K562 (cell line): Measurements from ENCODE around the gene MOB1B. TPM values are rescaled to one million over a fixed set of nuclear protein-coding genes. Genes with fewer than 3 reads are reported as not detected.
A peak's percentile ranks its signal among the peaks of the same experiment; 100 is the strongest.

Source experiments
- CHD1 ChIP-seq: fragments of 200-600 bp; sonication (generic); IDR thresholded peaks from one replicate; pipeline ENCODE4 v1.6.1; 2012; ENCODE audit warnings: mild to moderate bottlenecking, moderate library complexity, low read length, inconsistent platforms
- FOXK1 ChIP-seq: sonication (generic); formaldehyde crosslinking; IDR thresholded peaks from 2 replicates; pipeline ENCODE4 v1.8.0; 2022; ENCODE audit warnings: missing genetic modification reagents, mild to moderate bottlenecking, borderline replicate concordance
- HDAC8 ChIP-seq: fragments of 450-650 bp; IDR thresholded peaks from 2 replicates; pipeline ENCODE4 v1.6.1; 2016; ENCODE audit warnings: mild to moderate bottlenecking, missing genetic modification characterization, moderate library complexity, missing compliant biosample characterization
- HNRNPLL ChIP-seq: fragments of 200-400 bp; formaldehyde crosslinking; IDR thresholded peaks from 2 replicates; pipeline ENCODE4 v1.6.1; 2017; ENCODE audit warnings: low read length, low read depth, mild to moderate bottlenecking; ENCODE audit not compliant: poor library complexity, severe bottlenecking
- HSF4 ChIP-seq: fragments of 250-450 bp; sonication (Bioruptor Pico); IDR thresholded peaks from 2 replicates; pipeline ENCODE4 v2.1.2; 2022; ENCODE audit warnings: mild to moderate bottlenecking, moderate library complexity, borderline replicate concordance
- NEUROD1 ChIP-seq: fragments of 150-350 bp; IDR thresholded peaks from 2 replicates; pipeline ENCODE4 v1.6.1; 2014; ENCODE audit warnings: borderline replicate concordance, low read length, low read depth; ENCODE audit not compliant: partially characterized antibody
- NFATC3 ChIP-seq: fragments of 450-650 bp; IDR thresholded peaks from 2 replicates; pipeline ENCODE4 v1.6.1; 2017; ENCODE audit warnings: mild to moderate bottlenecking
- PPARD ChIP-seq: fragments of 250-450 bp; sonication (Bioruptor Pico); IDR thresholded peaks from 2 replicates; pipeline ENCODE4 v1.8.0; 2022; ENCODE audit warnings: inconsistent platforms, mild to moderate bottlenecking, moderate library complexity
- SIN3A ChIP-seq, 2 experiments: fragments of 150-350 bp in 1 of 2; IDR thresholded peaks; 2 replicates each; pipeline ENCODE4 v1.6.1; 2011 to 2016; ENCODE audit warnings: borderline replicate concordance in 2 of 2, low read depth in 2 of 2, low read length in 2 of 2, mild to moderate bottlenecking in 2 of 2, moderate library complexity in 2 of 2; ENCODE audit not compliant: control insufficient read depth in 1 of 2
- SMAD2 ChIP-seq: fragments of 150-350 bp; IDR thresholded peaks from 2 replicates; pipeline ENCODE4 v1.6.1; 2014; ENCODE audit warnings: low read depth, mild to moderate bottlenecking, low read length
- TAF1 ChIP-seq: IDR thresholded peaks from 2 replicates; pipeline ENCODE4 v1.6.1; 2011; ENCODE audit warnings: mild to moderate bottlenecking, low read length, moderate library complexity; ENCODE audit not compliant: insufficient read depth, control insufficient read depth, severe bottlenecking; ENCODE audit errors: extremely low read depth
- TAL1 ChIP-seq: fragments of 450-650 bp; IDR thresholded peaks from 2 replicates; pipeline ENCODE4 v1.6.1; 2016; ENCODE audit warnings: mild to moderate bottlenecking
- TEAD2 ChIP-seq: fragments of 450-650 bp; IDR thresholded peaks from 2 replicates; pipeline ENCODE4 v1.6.1; 2016; ENCODE audit warnings: missing genetic modification characterization, control low read depth, missing compliant biosample characterization
- XRCC5 ChIP-seq: fragments of 200-400 bp; formaldehyde crosslinking; IDR thresholded peaks from 2 replicates; pipeline ENCODE4 v1.6.1; 2017; ENCODE audit warnings: low read depth, mild to moderate bottlenecking, low read length
- YBX1 ChIP-seq: fragments of 450-650 bp; IDR thresholded peaks from 2 replicates; pipeline ENCODE4 v1.7.1; 2016; ENCODE audit warnings: mild to moderate bottlenecking
- ZBTB17 ChIP-seq: fragments of 450-650 bp; formaldehyde crosslinking; IDR thresholded peaks from 2 replicates; pipeline ENCODE4 v1.4.0; 2020; ENCODE audit warnings: mild to moderate bottlenecking
- ZBTB7A ChIP-seq: IDR thresholded peaks from 2 replicates; pipeline ENCODE4 v1.6.1; 2011; ENCODE audit warnings: low read depth, mild to moderate bottlenecking, low read length, moderate library complexity, borderline replicate concordance; ENCODE audit not compliant: control insufficient read depth
- ZFP36 ChIP-seq: fragments of 150-350 bp; IDR thresholded peaks from 2 replicates; pipeline ENCODE4 v1.6.1; 2018; ENCODE audit warnings: low read length, low read depth; ENCODE audit not compliant: partially characterized antibody
- ZFX ChIP-seq: sonication (generic); formaldehyde crosslinking; IDR thresholded peaks from 2 replicates; pipeline ENCODE4 v1.8.0; 2022; ENCODE audit warnings: mild to moderate bottlenecking, missing genetic modification reagents, moderate library complexity
- ZNF174 ChIP-seq: fragments of 250-450 bp; sonication (Bioruptor Pico); IDR thresholded peaks from 2 replicates; pipeline ENCODE4 v1.4.0; 2020; ENCODE audit warnings: mild to moderate bottlenecking
- ZNF431 ChIP-seq: sonication (generic); formaldehyde crosslinking; IDR thresholded peaks from 2 replicates; pipeline ENCODE4 v1.8.0; 2022; ENCODE audit warnings: mild to moderate bottlenecking, missing genetic modification reagents
- ZNF507 ChIP-seq: conservative IDR thresholded peaks from 2 replicates; pipeline ENCODE4 v1.6.1; 2017; ENCODE audit warnings: missing genetic modification characterization, missing compliant biosample characterization
- polyA plus RNA-seq, 8 experiments: library from polyadenylated mRNA; depleted of rRNA in 4 of 8; stranded (reverse) in 5 of 8; unstranded in 3 of 8; fragments of >200 nt; fragmentation: Nextera tagmentation in 2 of 8; fragmentation: Illumina TruSeq in 1 of 8; extraction: Ambion mirVana in 2 of 8; extraction: Trizol in 1 of 8; gene quantifications; 2 replicates each; pipeline versions ENCODE4 v1.2.1 to v1.2.3, GENCODE V29; 2011 to 2014; ENCODE audit warnings: inconsistent platforms in 1 of 8, missing spikeins in 1 of 8
- total RNA-seq, 7 experiments: library from RNA; depleted of rRNA in 6 of 7; stranded (reverse); fragments of >200 nt in 6 of 7; fragmentation: Illumina TruSeq in 2 of 7; extraction: Trizol in 2 of 7; gene quantifications; 2 replicates each; pipeline versions ENCODE4 v1.2.1 to v1.2.3, GENCODE V29; 2011 to 2021; ENCODE audit warnings: low replicate concordance in 1 of 7
- TF ChIP-seq, protein P1 (sequence below): sonication (generic); formaldehyde crosslinking; IDR thresholded peaks from 2 replicates; pipeline ENCODE4 v1.9.0; 2022; ENCODE audit warnings: mild to moderate bottlenecking, missing genetic modification reagents
- TF ChIP-seq, protein P2 (sequence below): fragments of 150-350 bp; IDR thresholded peaks from 2 replicates; pipeline ENCODE4 v1.6.1; 2014; ENCODE audit warnings: low read depth, mild to moderate bottlenecking, low read length, borderline replicate concordance
- TF ChIP-seq, protein P3 (sequence below): IDR thresholded peaks from 2 replicates; pipeline ENCODE4 v1.6.1; 2016; ENCODE audit warnings: missing genetic modification characterization, missing compliant biosample characterization

The MOB1B gene
- total and polyA plus RNA-seq, 9 of the 15 experiments (the other 6 are each of a cell fraction or from before 2014, with no cell fraction given): 8.4 to 37.8 (median 19.0) TPM

GRCh38 chr4:70901984-70902576 lies at the start of gene MOB1B (continued):
- TF ChIP-seq ZBTB17 (CRISPR knock-in tag) (no peak), YBX1 (no peak), ZBTB7A (peak; percentile 87; the same call in 1 of the 2 replicates), HDAC8 (tag) (no peak), XRCC5 (no peak), ZNF174 (no peak), HSF4 (CRISPR knock-in tag) (no peak), ZNF507 (tag) (no peak), TEAD2 (tag) (no peak), ZFX (CRISPR knock-in tag) (peak; percentile 85), SMAD2 (no peak), ZFP36 (no peak), PPARD (CRISPR knock-in tag) (no peak), TAF1 (peak; percentile 72), TAL1 (no peak), FOXK1 (CRISPR knock-in tag) (no peak), HNRNPLL (no peak), NFATC3 (no peak), SIN3A (IDR thresholded peaks at IDR 0.05; ENCODE audit: borderline replicate concordance in 2 of 2, control insufficient read depth in 1 of 2, low read depth in 2 of 2, low read length in 2 of 2) (peak; percentile 34 to 50; a peak in 2 of 4 replicates), ZNF431 (CRISPR knock-in tag) (no peak), CHD1 (no peak), NEUROD1 (no peak)
- TF ChIP-seq, protein P1, sequence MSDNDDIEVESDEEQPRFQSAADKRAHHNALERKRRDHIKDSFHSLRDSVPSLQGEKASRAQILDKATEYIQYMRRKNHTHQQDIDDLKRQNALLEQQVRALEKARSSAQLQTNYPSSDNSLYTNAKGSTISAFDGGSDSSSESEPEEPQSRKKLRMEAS (CRISPR knock-in tag): no peak
- TF ChIP-seq, protein P2, sequence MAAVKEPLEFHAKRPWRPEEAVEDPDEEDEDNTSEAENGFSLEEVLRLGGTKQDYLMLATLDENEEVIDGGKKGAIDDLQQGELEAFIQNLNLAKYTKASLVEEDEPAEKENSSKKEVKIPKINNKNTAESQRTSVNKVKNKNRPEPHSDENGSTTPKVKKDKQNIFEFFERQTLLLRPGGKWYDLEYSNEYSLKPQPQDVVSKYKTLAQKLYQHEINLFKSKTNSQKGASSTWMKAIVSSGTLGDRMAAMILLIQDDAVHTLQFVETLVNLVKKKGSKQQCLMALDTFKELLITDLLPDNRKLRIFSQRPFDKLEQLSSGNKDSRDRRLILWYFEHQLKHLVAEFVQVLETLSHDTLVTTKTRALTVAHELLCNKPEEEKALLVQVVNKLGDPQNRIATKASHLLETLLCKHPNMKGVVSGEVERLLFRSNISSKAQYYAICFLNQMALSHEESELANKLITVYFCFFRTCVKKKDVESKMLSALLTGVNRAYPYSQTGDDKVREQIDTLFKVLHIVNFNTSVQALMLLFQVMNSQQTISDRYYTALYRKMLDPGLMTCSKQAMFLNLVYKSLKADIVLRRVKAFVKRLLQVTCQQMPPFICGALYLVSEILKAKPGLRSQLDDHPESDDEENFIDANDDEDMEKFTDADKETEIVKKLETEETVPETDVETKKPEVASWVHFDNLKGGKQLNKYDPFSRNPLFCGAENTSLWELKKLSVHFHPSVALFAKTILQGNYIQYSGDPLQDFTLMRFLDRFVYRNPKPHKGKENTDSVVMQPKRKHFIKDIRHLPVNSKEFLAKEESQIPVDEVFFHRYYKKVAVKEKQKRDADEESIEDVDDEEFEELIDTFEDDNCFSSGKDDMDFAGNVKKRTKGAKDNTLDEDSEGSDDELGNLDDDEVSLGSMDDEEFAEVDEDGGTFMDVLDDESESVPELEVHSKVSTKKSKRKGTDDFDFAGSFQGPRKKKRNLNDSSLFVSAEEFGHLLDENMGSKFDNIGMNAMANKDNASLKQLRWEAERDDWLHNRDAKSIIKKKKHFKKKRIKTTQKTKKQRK: no peak
- TF ChIP-seq, protein P3, sequence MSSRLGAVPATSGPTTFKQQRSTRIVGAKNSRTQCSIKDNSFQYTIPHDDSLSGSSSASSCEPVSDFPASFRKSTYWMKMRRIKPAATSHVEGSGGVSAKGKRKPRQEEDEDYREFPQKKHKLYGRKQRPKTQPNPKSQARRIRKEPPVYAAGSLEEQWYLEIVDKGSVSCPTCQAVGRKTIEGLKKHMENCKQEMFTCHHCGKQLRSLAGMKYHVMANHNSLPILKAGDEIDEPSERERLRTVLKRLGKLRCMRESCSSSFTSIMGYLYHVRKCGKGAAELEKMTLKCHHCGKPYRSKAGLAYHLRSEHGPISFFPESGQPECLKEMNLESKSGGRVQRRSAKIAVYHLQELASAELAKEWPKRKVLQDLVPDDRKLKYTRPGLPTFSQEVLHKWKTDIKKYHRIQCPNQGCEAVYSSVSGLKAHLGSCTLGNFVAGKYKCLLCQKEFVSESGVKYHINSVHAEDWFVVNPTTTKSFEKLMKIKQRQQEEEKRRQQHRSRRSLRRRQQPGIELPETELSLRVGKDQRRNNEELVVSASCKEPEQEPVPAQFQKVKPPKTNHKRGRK: no peak
